IPS-18c (cell line): ENCODE measurements around the gene HIVEP1.

Experiments used
- H3K4me3 ChIP-seq: 2 replicates; pipeline ENCODE4 v1.7.0; 2013; ENCODE audit warnings: low read depth, mild to moderate bottlenecking, low read length, moderate library complexity; ENCODE audit not compliant: insufficient read depth
- H3K9me3 ChIP-seq: one replicate; pipeline ENCODE4 v1.6.1; 2013; ENCODE audit warnings: mild to moderate bottlenecking, low read length, moderate library complexity; ENCODE audit not compliant: control insufficient read depth, insufficient read depth

HIVEP1 gene

GRCh38 chr6:12060780-12061609, 48.9 kb downstream of the HIVEP1 start:
- Histone ChIP-seq H3K9me3 (no peaks in the 10 kb centered on the region), H3K4me3 (no peak overlapping the region)

DNA sequence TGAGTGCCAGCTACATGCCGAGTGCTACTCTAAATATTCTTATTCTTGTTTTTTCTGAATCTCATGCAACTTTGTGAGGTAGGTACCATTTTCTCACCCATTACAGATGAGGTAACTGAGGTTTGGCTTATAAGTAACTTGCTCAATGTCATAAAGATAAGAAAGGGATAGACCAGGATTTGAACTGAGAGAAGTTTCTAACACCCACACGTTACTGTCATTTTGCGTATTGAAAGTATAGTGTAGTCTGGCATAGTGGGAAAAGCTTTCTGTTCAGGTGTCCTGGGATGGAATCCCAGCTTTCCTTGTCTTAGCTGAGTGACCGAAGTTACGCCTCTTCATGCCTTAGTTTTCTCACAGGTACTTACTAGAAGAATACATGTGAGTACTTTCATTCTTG, 50.5 kb downstream of the HIVEP1 start:
- Histone ChIP-seq H3K9me3 (no peaks in the 10 kb centered on the region), H3K4me3 (no peak overlapping the region)

GRCh38 chr6:12064131-12064530, 52.0 kb downstream of the HIVEP1 start:
- no peaks in the 10 kb centered on the region for H3K9me3 ChIP-seq

GRCh38 chr6:12064538-12065071, 52.5 kb downstream of the HIVEP1 start:
- Histone ChIP-seq H3K4me3 (no peak overlapping the region), H3K9me3 (no peaks in the 10 kb centered on the region)

More at GRCh38 chr6:12064131-12064530, 52.0 kb downstream of the HIVEP1 start:
- H3K4me3 ChIP-seq, result no peak overlapping the region

GRCh38 chr6:12065321-12066140, 53.4 kb downstream of the HIVEP1 start:
- H3K4me3 ChIP-seq, result no peak overlapping the region

GRCh38 chr6:12066297-12066696, 54.2 kb downstream of the HIVEP1 start:
- H3K9me3 ChIP-seq, result no peaks in the 10 kb centered on the region
- H3K4me3 ChIP-seq, result no peak overlapping the region

More at GRCh38 chr6:12065321-12066140, 53.4 kb downstream of the HIVEP1 start:
- H3K9me3 ChIP-seq, result no peaks in the 10 kb centered on the region

GRCh38 chr6:12068899-12069557, 56.9 kb downstream of the HIVEP1 start:
- Histone ChIP-seq H3K4me3 (no peak overlapping the region), H3K9me3 (no peaks in the 10 kb centered on the region)

- Histone ChIP-seq H3K9me3 (no peaks in the 10 kb centered on the region), H3K4me3 (no peak overlapping the region)
Measured at GRCh38 chr6:12069891-12070529, 57.9 kb downstream of the HIVEP1 start.

- Histone ChIP-seq H3K4me3 (no peak overlapping the region), H3K9me3 (no peaks in the 10 kb centered on the region)
Measured at GRCh38 chr6:12071064-12071615, 59.0 kb downstream of the HIVEP1 start.

GRCh38 chr6:12075067-12075563, 63.0 kb downstream of the HIVEP1 start:
- Histone ChIP-seq H3K4me3 (no peak overlapping the region), H3K9me3 (no peaks in the 10 kb centered on the region)

DNA sequence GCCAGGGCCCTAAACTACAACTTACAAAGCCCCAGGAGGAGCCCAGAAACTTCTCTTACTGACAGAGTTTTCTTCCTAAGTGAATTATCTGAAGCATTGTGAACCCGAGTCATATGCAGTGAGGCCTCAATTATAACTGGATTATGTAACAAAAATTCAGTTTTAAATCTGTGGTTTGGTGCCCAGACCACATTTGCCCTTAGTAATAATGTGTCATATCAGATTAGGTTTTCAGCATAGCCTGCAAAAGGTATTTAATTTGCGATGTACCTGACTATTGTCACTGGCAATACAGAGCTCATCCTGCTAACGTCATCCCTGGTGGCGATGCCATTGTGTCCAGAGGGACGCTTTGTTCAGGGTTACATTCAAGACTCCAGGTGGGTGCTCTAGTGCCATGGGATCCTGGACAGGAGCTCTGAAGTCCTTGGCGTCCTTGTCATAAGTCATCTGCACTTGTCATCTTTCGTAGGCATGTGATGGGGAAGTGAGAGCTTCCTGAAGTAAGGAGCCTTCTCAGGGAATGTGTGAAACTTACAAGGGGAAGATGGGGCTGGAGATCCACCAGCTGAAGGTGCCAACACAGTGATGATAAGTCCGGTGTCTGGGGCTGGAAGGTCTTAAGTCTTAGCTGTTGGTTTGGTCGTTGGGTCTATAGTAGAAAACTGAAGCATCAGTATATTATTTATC, 65.1 kb downstream of the HIVEP1 start:
- Histone ChIP-seq H3K4me3 (no peak overlapping the region), H3K9me3 (no peaks in the 10 kb centered on the region)

GRCh38 chr6:12078014-12078413, 65.9 kb downstream of the HIVEP1 start:
- Histone ChIP-seq H3K9me3 (no peaks in the 10 kb centered on the region), H3K4me3 (no peak overlapping the region)

DNA sequence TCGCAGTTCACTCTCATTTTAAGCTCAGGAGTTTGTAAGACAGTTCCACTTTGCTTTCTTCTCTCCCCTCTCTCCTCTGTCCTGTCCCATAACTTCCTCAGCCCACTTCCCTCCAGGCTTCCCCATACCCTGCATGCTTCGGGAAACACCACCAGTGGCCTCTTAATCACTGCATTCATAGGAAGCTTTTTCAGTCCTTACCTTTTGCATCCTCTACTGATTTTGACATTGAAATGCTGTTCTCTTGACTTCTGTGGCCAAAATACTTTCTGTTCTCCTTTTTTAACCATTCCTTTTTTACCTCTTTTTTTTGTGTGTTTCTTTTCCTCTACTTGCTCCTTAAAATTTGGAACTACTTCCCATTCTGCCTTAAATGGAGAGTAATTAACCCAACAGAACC, 69.7 kb downstream of the HIVEP1 start:
- Histone ChIP-seq H3K9me3 (no peaks in the 10 kb centered on the region), H3K4me3 (no peak overlapping the region)

- H3K4me3 ChIP-seq, result no peak overlapping the region
- H3K9me3 ChIP-seq, result no peaks in the 10 kb centered on the region
Measured at GRCh38 chr6:12082368-12082767, 70.3 kb downstream of the HIVEP1 start.

DNA sequence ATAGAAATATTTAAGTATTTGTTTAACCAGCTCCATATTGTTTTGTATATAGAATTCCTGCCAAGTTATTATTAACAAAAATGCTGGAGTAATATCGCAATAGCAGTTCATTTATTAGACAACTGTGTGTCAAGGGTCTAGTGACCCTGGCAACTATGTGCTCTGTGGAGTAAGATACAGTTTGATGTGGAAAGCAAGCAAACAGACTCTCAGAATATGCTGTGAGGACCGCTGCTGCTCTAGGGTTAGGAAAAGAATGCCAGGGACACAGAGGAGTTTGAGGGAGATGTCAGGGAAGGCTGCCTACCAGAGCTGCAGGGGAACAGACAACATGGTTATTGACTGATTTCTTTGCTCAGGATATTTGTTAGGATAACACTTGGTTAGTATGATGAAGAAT, 71.2 kb downstream of the HIVEP1 start:
- Histone ChIP-seq H3K9me3 (no peaks in the 10 kb centered on the region), H3K4me3 (no peak overlapping the region)

- no peaks in the 10 kb centered on the region for H3K9me3 ChIP-seq
- no peak overlapping the region for H3K4me3 ChIP-seq
Measured at GRCh38 chr6:12083763-12084162, 71.7 kb downstream of the HIVEP1 start.
